ENCODE results near the gene GSTM1. TPM values are rescaled to one million over a fixed set of nuclear protein-coding genes. Genes with fewer than 3 reads are reported as not detected.

Gene GSTM1
- total and polyA plus RNA-seq, 4 donors = 0.10 to 36.9 TPM; not detected in 2

- TF ChIP-seq, protein P1, sequence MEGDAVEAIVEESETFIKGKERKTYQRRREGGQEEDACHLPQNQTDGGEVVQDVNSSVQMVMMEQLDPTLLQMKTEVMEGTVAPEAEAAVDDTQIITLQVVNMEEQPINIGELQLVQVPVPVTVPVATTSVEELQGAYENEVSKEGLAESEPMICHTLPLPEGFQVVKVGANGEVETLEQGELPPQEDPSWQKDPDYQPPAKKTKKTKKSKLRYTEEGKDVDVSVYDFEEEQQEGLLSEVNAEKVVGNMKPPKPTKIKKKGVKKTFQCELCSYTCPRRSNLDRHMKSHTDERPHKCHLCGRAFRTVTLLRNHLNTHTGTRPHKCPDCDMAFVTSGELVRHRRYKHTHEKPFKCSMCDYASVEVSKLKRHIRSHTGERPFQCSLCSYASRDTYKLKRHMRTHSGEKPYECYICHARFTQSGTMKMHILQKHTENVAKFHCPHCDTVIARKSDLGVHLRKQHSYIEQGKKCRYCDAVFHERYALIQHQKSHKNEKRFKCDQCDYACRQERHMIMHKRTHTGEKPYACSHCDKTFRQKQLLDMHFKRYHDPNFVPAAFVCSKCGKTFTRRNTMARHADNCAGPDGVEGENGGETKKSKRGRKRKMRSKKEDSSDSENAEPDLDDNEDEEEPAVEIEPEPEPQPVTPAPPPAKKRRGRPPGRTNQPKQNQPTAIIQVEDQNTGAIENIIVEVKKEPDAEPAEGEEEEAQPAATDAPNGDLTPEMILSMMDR (IDR thresholded peaks at IDR 0.05; ENCODE audit: control extremely low read depth, extremely low read depth) = no peak
- no peak overlapping the region for H3K4me3 ChIP-seq
- H3K9ac ChIP-seq (ENCODE audit: insufficient read depth in 1 of 2, low read length in 2 of 2) = no peak overlapping the region
- H3K27ac ChIP-seq (ENCODE audit: low read depth in 1 of 2, low read length in 1 of 2) = no peak overlapping the region
- no peaks in the 10 kb centered on the region for H3K36me3 ChIP-seq (ENCODE audit: control insufficient read depth in 4 of 4, insufficient read depth in 4 of 4, low read length in 4 of 4)
- H3K9me3 ChIP-seq (ENCODE audit: control insufficient read depth in 4 of 4, insufficient read depth in 3 of 4, low read length in 3 of 4) = no peaks in the 10 kb centered on the region
- no peaks in the 10 kb centered on the region for H3K27me3 ChIP-seq (ENCODE audit: control insufficient read depth in 3 of 3, insufficient read depth in 3 of 3, low read length in 2 of 3)
- WGBS, 2 donors = 76 to 89% methylated on average over 5 of the region's 5 CpGs
- H3K4me1 ChIP-seq (ENCODE audit: control insufficient read depth in 5 of 5, insufficient read depth in 5 of 5, low read length in 5 of 5) = no peaks in the 10 kb centered on the region
- no peak for ATAC-seq (ENCODE audit: insufficient read depth, low FRiP score)
- no peak for DNase-seq
Observed at GRCh38 chr1:109724933-109725332, 37.3 kb downstream of the GSTM1 start.

- Histone ChIP-seq H3K9ac (ENCODE audit: insufficient read depth in 1 of 2, low read length in 2 of 2) (no peak overlapping the region), H3K4me3 (no peak overlapping the region), H3K36me3 (ENCODE audit: control insufficient read depth in 4 of 4, insufficient read depth in 4 of 4, low read length in 4 of 4) (no peaks in the 10 kb centered on the region), H3K4me1 (ENCODE audit: control insufficient read depth in 5 of 5, insufficient read depth in 5 of 5, low read length in 5 of 5) (no peaks in the 10 kb centered on the region), H3K9me3 (ENCODE audit: control insufficient read depth in 4 of 4, insufficient read depth in 3 of 4, low read length in 3 of 4) (no peaks in the 10 kb centered on the region), H3K27me3 (ENCODE audit: control insufficient read depth in 3 of 3, insufficient read depth in 3 of 3, low read length in 2 of 3) (no peaks in the 10 kb centered on the region), H3K27ac (ENCODE audit: low read depth in 1 of 2, low read length in 1 of 2) (no peak overlapping the region)
- DNase-seq = no peak
- TF ChIP-seq, protein P1 (IDR thresholded peaks at IDR 0.05; ENCODE audit: control extremely low read depth, extremely low read depth) = no peak
- no peak for ATAC-seq (ENCODE audit: insufficient read depth, low FRiP score)
- 82 to 88% methylated on average over 4 of the region's 4 CpGs for whole genome bisulfite sequencing, 2 donors
Observed at GRCh38 chr1:109725510-109725909, 37.9 kb downstream of the GSTM1 start.

- WGBS, 2 donors = 76 to 88% methylated on average over 1 of the region's 1 CpG
- Histone ChIP-seq H3K36me3 (ENCODE audit: control insufficient read depth in 4 of 4, insufficient read depth in 4 of 4, low read length in 4 of 4) (no peaks in the 10 kb centered on the region), H3K9me3 (ENCODE audit: control insufficient read depth in 4 of 4, insufficient read depth in 3 of 4, low read length in 3 of 4) (no peaks in the 10 kb centered on the region), H3K27ac (ENCODE audit: low read depth in 1 of 2, low read length in 1 of 2) (no peak overlapping the region), H3K4me1 (ENCODE audit: control insufficient read depth in 5 of 5, insufficient read depth in 5 of 5, low read length in 5 of 5) (no peaks in the 10 kb centered on the region), H3K9ac (ENCODE audit: insufficient read depth in 1 of 2, low read length in 2 of 2) (no peak overlapping the region), H3K27me3 (ENCODE audit: control insufficient read depth in 3 of 3, insufficient read depth in 3 of 3, low read length in 2 of 3) (no peaks in the 10 kb centered on the region), H3K4me3 (no peak overlapping the region)
- TF ChIP-seq, protein P1 (IDR thresholded peaks at IDR 0.05; ENCODE audit: control extremely low read depth, extremely low read depth) = no peak
- ATAC-seq (ENCODE audit: insufficient read depth, low FRiP score) (no peak), DNase-seq (no peak)
Observed at GRCh38 chr1:109726007-109726406, 38.4 kb downstream of the GSTM1 start.

DNA sequence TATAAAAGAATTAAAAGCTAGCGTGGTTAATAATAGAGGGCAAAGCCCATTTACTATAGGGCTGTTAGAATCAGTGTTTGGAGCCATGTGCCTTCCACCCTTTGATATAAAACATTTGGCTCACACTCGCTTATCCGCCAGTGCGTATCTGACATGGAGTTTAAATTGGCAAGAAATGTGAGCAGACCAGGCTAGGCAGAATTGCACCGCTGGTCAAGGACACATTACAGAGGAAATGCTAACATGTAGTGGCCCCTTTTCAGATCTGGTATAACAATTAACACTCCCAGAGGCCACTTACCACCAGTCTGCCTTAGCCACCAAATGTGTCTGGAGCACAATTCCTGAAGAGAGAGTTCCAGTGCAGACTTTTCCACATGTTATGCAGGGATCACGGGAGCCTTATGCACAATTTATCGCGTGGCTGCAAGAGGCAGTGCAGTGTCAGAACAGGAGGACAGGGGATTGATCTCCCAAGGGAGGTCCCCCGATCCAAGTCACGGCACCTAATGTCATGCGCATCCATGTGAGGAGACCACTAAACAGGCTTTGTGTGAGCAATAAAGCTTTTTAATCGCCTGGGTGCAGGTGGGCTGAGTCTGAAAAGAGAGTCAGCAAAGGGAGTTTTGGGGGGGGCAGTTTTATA, 39.2 kb downstream of the GSTM1 start:
- DNase-seq (no peak), ATAC-seq (ENCODE audit: insufficient read depth, low FRiP score) (no peak)
- WGBS, 2 donors = 93 to 97% methylated on average over 12 of the region's 12 CpGs
- Histone ChIP-seq H3K27me3 (ENCODE audit: control insufficient read depth in 3 of 3, insufficient read depth in 3 of 3, low read length in 2 of 3) (no peaks in the 10 kb centered on the region), H3K4me3 (no peak overlapping the region), H3K36me3 (ENCODE audit: control insufficient read depth in 4 of 4, insufficient read depth in 4 of 4, low read length in 4 of 4) (no peaks in the 10 kb centered on the region), H3K9ac (ENCODE audit: insufficient read depth in 1 of 2, low read length in 2 of 2) (no peak overlapping the region), H3K4me1 (ENCODE audit: control insufficient read depth in 5 of 5, insufficient read depth in 5 of 5, low read length in 5 of 5) (no peaks in the 10 kb centered on the region), H3K27ac (ENCODE audit: low read depth in 1 of 2, low read length in 1 of 2) (no peak overlapping the region), H3K9me3 (ENCODE audit: control insufficient read depth in 4 of 4, insufficient read depth in 3 of 4, low read length in 3 of 4) (no peaks in the 10 kb centered on the region)
- TF ChIP-seq, protein P1 (IDR thresholded peaks at IDR 0.05; ENCODE audit: control extremely low read depth, extremely low read depth) = no peak

All from lung (tissue), 12 donors.